Colonic mucosa (tissue), 4 donors: ENCODE data around the gene ZNHIT1. TPM values are rescaled to one million over a fixed set of nuclear protein-coding genes. Genes with fewer than 3 reads are reported as not detected.

Experiments used
- DNase-seq: peaks from one replicate; pipeline ENCODE4 v3.0.0-alpha.2; 2020
- H3K27ac ChIP-seq: fragments of 200-600 bp; one replicate; pipeline ENCODE4 v1.8.0; 2021
- H3K27me3 ChIP-seq: fragments of 200-600 bp; one replicate; pipeline ENCODE4 v1.8.0; 2021
- H3K36me3 ChIP-seq: fragments of 200-600 bp; one replicate; pipeline ENCODE4 v1.8.0; 2021
- H3K4me1 ChIP-seq: fragments of 200-600 bp; one replicate; pipeline ENCODE4 v1.8.0; 2021; ENCODE audit warnings: mild to moderate bottlenecking
- H3K4me3 ChIP-seq: fragments of 200-600 bp; one replicate; pipeline ENCODE4 v1.8.0; 2021
- H3K9ac ChIP-seq, 2 donors: one replicate each; pipeline ENCODE4 v1.7.0; 2013; ENCODE audit warnings: control low read depth in 2 of 2, low read depth in 2 of 2, low read length in 2 of 2
- H3K9me3 ChIP-seq: fragments of 200-600 bp; one replicate; pipeline ENCODE4 v1.8.0; 2021
- CTCF ChIP-seq: fragments of 200-600 bp; IDR thresholded peaks from one replicate; pipeline ENCODE4 v1.8.0; 2022; ENCODE audit warnings: antibody characterized with exemption, mild to moderate bottlenecking
- intact Hi-C: fragments of 100-400 bp; cut with DNase I; formaldehyde crosslinking; loops from one replicate; pipeline ENCODE4 v1.14.1; 2022
- total RNA-seq, 2 donors: library from RNA; stranded (reverse); fragmentation: NEBNext Ultra II Directional in 1 of 2; extraction: Animal tissue kit (Norgen Biotek cat#: 25700) in 1 of 2; gene quantifications; one replicate each; pipeline ENCODE4 v1.2.1, GENCODE V29; 2021
- donor health status: healthy.
- donor health status: DM: no; HTN: no; CAD: no.
- donor health status: DM: no; HTN: no; CAD: no.

Gene ZNHIT1
- total RNA-seq, 2 donors from 2014 or later = 85.7 to 98.1 TPM

GRCh38 chr7:101170617-101171441 is 47.1 kb upstream of the ZNHIT1 start:
- no peak overlapping the region for H3K9ac ChIP-seq
- intact Hi-C loops = loop anchor here (2.0 kb wide), 1 partner anchor 24 kb away; no protein-coding TSS in a partner anchor
- peaks cover 80% of the 10 kb centered on the region for H3K27me3 ChIP-seq
- H3K36me3 ChIP-seq = no peaks in the 10 kb centered on the region
- H3K4me3 ChIP-seq = no peak overlapping the region
- no peak for TF ChIP-seq CTCF
- no peaks in the 10 kb centered on the region for H3K9me3 ChIP-seq
- H3K4me1 ChIP-seq = peaks cover 16% of the 10 kb centered on the region
- no peak overlapping the region for H3K27ac ChIP-seq
- DNase-seq = no peak

DNA sequence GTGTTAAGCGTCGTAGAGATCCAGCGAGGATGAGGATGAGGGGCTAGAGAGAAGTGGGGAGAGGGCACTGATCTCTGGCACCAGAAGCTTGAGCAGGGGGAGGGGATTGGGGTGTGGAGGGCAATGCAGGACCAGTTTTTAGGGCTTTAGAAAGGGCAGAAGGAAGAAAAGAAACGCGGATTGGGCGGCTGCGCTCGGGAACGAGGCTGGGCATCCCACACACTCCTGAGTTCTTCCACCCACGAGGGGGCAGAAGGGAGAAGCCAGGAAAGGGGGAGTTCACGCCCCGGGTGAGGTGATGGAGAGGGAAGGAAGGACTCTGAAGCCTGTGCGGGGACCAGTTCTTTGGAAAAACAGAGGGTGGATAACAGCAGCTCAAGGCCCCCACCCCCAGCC is 46.5 kb upstream of the ZNHIT1 start:
- Histone ChIP-seq H3K27ac (no peak overlapping the region), H3K9me3 (no peaks in the 10 kb centered on the region), H3K4me1 (peaks cover 16% of the 10 kb centered on the region), H3K9ac (no peak overlapping the region), H3K4me3 (no peak overlapping the region), H3K36me3 (no peaks in the 10 kb centered on the region), H3K27me3 (peaks cover 79% of the 10 kb centered on the region)
- no peak for DNase-seq
- TF ChIP-seq CTCF = no peak
- intact Hi-C loops = loop anchor here (2.0 kb wide), 1 partner anchor 25 kb away; no protein-coding TSS in a partner anchor

DNA sequence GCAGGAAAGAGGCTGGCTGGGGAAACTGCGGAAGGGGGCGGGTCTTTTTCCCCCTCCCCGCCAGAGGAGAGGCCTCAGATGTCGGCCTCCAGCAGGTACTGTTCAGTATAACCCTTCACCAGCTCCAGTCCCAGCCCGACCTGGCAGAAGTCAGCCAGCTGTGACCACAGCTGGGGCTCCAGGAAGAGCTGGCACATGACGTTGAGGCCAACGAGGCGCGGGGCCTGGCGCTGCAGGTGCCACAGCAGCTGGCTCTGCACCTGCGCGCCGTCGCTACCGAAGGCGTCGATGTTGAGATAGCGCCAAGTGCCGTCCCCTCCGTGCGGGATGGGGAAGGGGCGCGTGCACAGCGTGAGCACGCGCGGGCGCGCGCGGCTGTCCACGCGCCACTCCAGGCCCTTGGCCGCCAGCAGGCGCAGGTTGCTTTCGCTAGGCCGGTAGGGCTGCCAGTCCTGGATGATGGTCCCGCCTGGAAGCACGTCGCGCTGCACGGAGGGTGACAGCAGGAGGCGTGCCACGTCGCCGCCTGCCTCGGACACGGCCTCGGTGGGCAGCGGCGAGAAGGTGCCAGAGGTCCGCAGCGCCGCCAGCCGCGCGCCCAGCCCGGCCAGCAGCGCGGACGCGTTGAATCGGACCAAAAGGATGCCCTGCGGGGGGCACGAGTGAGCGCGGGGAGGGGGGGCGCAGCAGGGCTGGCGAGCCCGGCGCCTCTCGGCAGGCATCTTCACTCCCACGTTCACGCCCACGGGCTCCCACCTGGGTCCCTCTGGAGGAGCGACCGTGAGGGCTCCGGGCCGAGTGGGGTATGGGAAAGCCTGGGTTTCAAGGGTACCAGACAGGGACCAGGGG is 45.7 kb upstream of the ZNHIT1 start:
- Histone ChIP-seq H3K27me3 (peaks cover 73% of the 10 kb centered on the region), H3K36me3 (no peaks in the 10 kb centered on the region), H3K27ac (no peak overlapping the region), H3K4me1 (peaks cover 16% of the 10 kb centered on the region), H3K9ac (no peak overlapping the region), H3K4me3 (no peak overlapping the region), H3K9me3 (no peaks in the 10 kb centered on the region)
- DNase-seq = no peak
- no peak for TF ChIP-seq CTCF
- intact Hi-C loops = no loop called here

- Histone ChIP-seq H3K4me3 (no peak overlapping the region), H3K27me3 (peaks cover 68% of the 10 kb centered on the region), H3K4me1 (peaks cover 16% of the 10 kb centered on the region), H3K9ac (no peak overlapping the region), H3K27ac (no peak overlapping the region), H3K36me3 (no peaks in the 10 kb centered on the region), H3K9me3 (no peaks in the 10 kb centered on the region)
- DNase-seq = peak; percentile 47
- intact Hi-C loops = no loop called here
- TF ChIP-seq CTCF = no peak
Observed at GRCh38 chr7:101172854-101173751, 44.9 kb upstream of the ZNHIT1 start.

DNA sequence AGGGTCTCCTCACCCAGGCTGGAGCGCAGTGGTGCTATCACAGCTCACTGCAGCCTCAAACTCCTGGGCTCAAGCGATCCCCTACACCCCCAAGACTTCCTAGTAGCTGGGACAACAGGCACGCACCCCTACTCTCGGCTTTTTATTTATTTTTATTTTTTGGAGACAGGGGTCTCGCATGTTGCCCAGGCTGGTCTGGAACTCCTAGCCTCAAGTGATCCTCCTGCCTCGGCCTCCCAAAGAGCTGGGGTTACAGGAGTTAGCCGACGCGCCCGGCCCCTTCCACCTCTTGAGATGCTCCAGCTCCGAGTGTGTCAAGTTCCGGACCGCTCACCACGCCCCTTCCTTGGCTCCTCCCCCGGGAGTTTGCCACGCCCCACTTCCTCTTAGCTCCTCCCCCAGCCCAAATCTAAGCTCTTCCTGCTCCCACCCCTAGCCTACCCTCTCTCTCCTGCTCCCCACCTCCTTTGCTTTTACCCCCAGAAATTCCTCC is 44.2 kb upstream of the ZNHIT1 start:
- TF ChIP-seq CTCF = no peak
- H3K27me3 ChIP-seq = peaks cover 68% of the 10 kb centered on the region
- H3K36me3 ChIP-seq = no peaks in the 10 kb centered on the region
- H3K9me3 ChIP-seq = no peaks in the 10 kb centered on the region
- H3K9ac ChIP-seq = no peak overlapping the region
- H3K27ac ChIP-seq = no peak overlapping the region
- intact Hi-C loops = no loop called here
- H3K4me1 ChIP-seq = peaks cover 16% of the 10 kb centered on the region
- DNase-seq = peak; percentile 63
- no peak overlapping the region for H3K4me3 ChIP-seq
